ENCODE data around the gene ZDBF2. TPM values are rescaled to one million over a fixed set of nuclear protein-coding genes. Genes with fewer than 3 reads are reported as not detected.

Gene ZDBF2
- total RNA-seq, 1 donor from 2014 or later = 8.3 TPM

- no peaks in the 10 kb centered on the region for H3K27me3 ChIP-seq (ENCODE audit: low read depth)
- H3K27ac ChIP-seq (replicated peaks) = no peak overlapping the region
- no peak for DNase-seq
- no peaks in the 10 kb centered on the region for H3K9me3 ChIP-seq (replicated peaks)
- no peak overlapping the region for H3K4me3 ChIP-seq
- intact Hi-C loops (cut with micrococcal nuclease) = no loop called here
- peaks cover 5% of the 10 kb centered on the region for H3K4me1 ChIP-seq
- TF ChIP-seq CTCF (IDR thresholded peaks at IDR 0.05; ENCODE audit: borderline replicate concordance) = no peak
- H3K36me3 ChIP-seq = no peaks in the 10 kb centered on the region
Observed at GRCh38 chr2:206337956-206338355, 63.5 kb downstream of the ZDBF2 start.

GRCh38 chr2:206341396-206341795 lies 66.9 kb downstream of the ZDBF2 start:
- H3K4me1 ChIP-seq = peaks cover 5% of the 10 kb centered on the region
- no peak overlapping the region for H3K27ac ChIP-seq (replicated peaks)
- H3K27me3 ChIP-seq (ENCODE audit: low read depth) = no peaks in the 10 kb centered on the region
- H3K4me3 ChIP-seq = no peak overlapping the region
- no peak for TF ChIP-seq CTCF (IDR thresholded peaks at IDR 0.05; ENCODE audit: borderline replicate concordance)
- H3K9me3 ChIP-seq (replicated peaks) = no peaks in the 10 kb centered on the region
- no peak for DNase-seq
- intact Hi-C loops (cut with micrococcal nuclease) = no loop called here
- H3K36me3 ChIP-seq = no peaks in the 10 kb centered on the region

GRCh38 chr2:206343144-206343543 lies 68.7 kb downstream of the ZDBF2 start:
- H3K27ac ChIP-seq (replicated peaks) = no peak overlapping the region
- no peak overlapping the region for H3K4me3 ChIP-seq
- no peaks in the 10 kb centered on the region for H3K36me3 ChIP-seq
- no peak for DNase-seq
- no peaks in the 10 kb centered on the region for H3K27me3 ChIP-seq (ENCODE audit: low read depth)
- peaks cover 2% of the 10 kb centered on the region for H3K4me1 ChIP-seq
- no peak for TF ChIP-seq CTCF (IDR thresholded peaks at IDR 0.05; ENCODE audit: borderline replicate concordance)
- intact Hi-C loops (cut with micrococcal nuclease) = no loop called here
- no peaks in the 10 kb centered on the region for H3K9me3 ChIP-seq (replicated peaks)

- H3K27me3 ChIP-seq (ENCODE audit: low read depth) = no peaks in the 10 kb centered on the region
- intact Hi-C loops (cut with micrococcal nuclease) = no loop called here
- H3K4me3 ChIP-seq = no peak overlapping the region
- no peak for DNase-seq
- no peak overlapping the region for H3K27ac ChIP-seq (replicated peaks)
- no peaks in the 10 kb centered on the region for H3K36me3 ChIP-seq
- no peaks in the 10 kb centered on the region for H3K4me1 ChIP-seq
- TF ChIP-seq CTCF (IDR thresholded peaks at IDR 0.05; ENCODE audit: borderline replicate concordance) = no peak
- H3K9me3 ChIP-seq (replicated peaks) = no peaks in the 10 kb centered on the region
Observed at GRCh38 chr2:206343816-206344215, 69.4 kb downstream of the ZDBF2 start.

GRCh38 chr2:206345606-206346005 lies 71.1 kb downstream of the ZDBF2 start:
- intact Hi-C loops (cut with micrococcal nuclease) = no loop called here
- Histone ChIP-seq H3K9me3 (replicated peaks) (peaks cover 7% of the 10 kb centered on the region), H3K27ac (replicated peaks) (no peak overlapping the region), H3K36me3 (no peaks in the 10 kb centered on the region), H3K4me3 (no peak overlapping the region), H3K27me3 (ENCODE audit: low read depth) (no peaks in the 10 kb centered on the region), H3K4me1 (no peaks in the 10 kb centered on the region)
- no peak for TF ChIP-seq CTCF (IDR thresholded peaks at IDR 0.05; ENCODE audit: borderline replicate concordance)
- no peak for DNase-seq

- Histone ChIP-seq H3K9me3 (replicated peaks) (peaks cover 7% of the 10 kb centered on the region), H3K27ac (replicated peaks) (no peak overlapping the region), H3K36me3 (no peaks in the 10 kb centered on the region), H3K4me1 (no peaks in the 10 kb centered on the region), H3K27me3 (ENCODE audit: low read depth) (no peaks in the 10 kb centered on the region), H3K4me3 (no peak overlapping the region)
- no peak for TF ChIP-seq CTCF (IDR thresholded peaks at IDR 0.05; ENCODE audit: borderline replicate concordance)
- intact Hi-C loops (cut with micrococcal nuclease) = no loop called here
- DNase-seq = no peak
Observed at GRCh38 chr2:206349375-206349774, 74.9 kb downstream of the ZDBF2 start.
